GM13976 (cell line): Measurements from ENCODE around the gene SLC34A1.
"Not testable (repeated sequence)": the region's sequence is repeated elsewhere in the genome, so short reads cannot be mapped to it uniquely, and the experiment has no call there.

Experiments used
- DNase-seq: peaks from one replicate; pipeline ENCODE4 v3.0.0; 2012; ENCODE audit warnings: low spot score
- CTCF ChIP-seq: IDR thresholded peaks from 2 replicates; pipeline ENCODE4 v1.5.1; 2012; ENCODE audit warnings: borderline replicate concordance, mild to moderate bottlenecking; ENCODE audit not compliant: insufficient read depth; ENCODE audit errors: extremely low read depth, missing control alignments, control extremely low read depth
- in situ Hi-C: fragments of 300-500 bp; cut with MboI; formaldehyde crosslinking; loops from one replicate; pipeline ENCODE4 v1.12.0; 2022; ENCODE audit warnings: low sequenced_read_pairs, mixed read lengths, inconsistent platforms; ENCODE audit not compliant: unreplicated experiment

SLC34A1 gene

GRCh38 chr5:177372034-177372896 lies 12.0 kb upstream of the SLC34A1 start:
- DNase-seq, result no peak
- no peak for TF ChIP-seq CTCF
- in situ Hi-C loops, result no loop called here

GRCh38 chr5:177372910-177373309 lies 11.3 kb upstream of the SLC34A1 start:
- no peak for TF ChIP-seq CTCF
- no peak for DNase-seq
- in situ Hi-C loops, result no loop called here

DNA sequence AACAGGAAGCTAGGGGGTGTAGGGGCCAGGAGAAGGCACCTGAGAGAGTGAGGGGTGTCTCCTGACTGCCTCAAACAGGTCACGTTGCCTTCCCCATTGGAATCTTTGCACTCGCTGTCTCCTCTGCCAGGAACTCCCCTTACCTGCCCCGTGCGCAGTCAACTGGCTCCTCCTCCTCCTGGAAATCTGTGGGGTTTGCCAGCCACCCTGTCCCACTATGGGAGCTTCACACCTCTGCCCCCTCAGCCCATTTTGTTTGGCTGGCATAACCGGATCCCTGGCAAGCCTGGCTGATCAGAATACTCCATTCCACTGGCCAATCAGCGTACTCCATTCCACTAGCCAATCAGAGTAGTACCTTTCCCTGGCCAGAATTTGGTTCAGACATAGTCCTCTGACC lies 10.4 kb upstream of the SLC34A1 start:
- in situ Hi-C loops, result no loop called here
- DNase-seq, result no peak
- no peak for TF ChIP-seq CTCF

GRCh38 chr5:177374211-177374610 lies 10.0 kb upstream of the SLC34A1 start:
- in situ Hi-C loops, result no loop called here
- no peak for DNase-seq
- TF ChIP-seq CTCF, result no peak

DNA sequence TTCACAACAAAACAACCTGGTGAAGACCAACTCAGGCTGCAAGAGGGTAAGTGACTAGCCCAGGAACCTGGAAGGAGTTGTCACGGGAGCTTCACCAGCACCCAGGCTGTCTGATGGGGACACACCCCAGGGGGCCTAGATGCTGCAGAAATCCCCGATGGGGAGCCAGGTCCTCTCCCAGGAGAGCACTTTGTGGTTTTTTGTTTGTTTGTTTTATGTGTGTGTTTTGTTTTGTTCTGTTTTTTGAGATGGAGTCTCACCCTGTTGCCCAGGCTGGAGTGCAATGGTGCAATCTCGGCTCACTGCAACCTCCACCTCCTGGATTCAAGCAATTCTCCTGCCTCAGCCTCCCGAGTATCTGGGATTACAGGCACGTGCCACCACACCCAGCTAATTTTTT lies 8.7 kb upstream of the SLC34A1 start:
- DNase-seq, in situ Hi-C loops: not testable (repeated sequence)

GRCh38 chr5:177376107-177376506 lies 8.1 kb upstream of the SLC34A1 start:
- no peak for TF ChIP-seq CTCF
- in situ Hi-C loops, result no loop called here
- DNase-seq, result no peak
